HCT116 (cell line): ENCODE data around the gene DDR1. TPM values are rescaled to one million over a fixed set of nuclear protein-coding genes. Genes with fewer than 3 reads are reported as not detected.

Experiments used
- ATAC-seq: fragments of 200-7000 bp; cut with Tn5 transposase; 2 replicates; pipeline ENCODE4 v1.9.1; 2020; ENCODE audit warnings: mild to moderate bottlenecking, moderate library complexity
- BruUV-seq: library from RNA; stranded (reverse); fragments of 400-500 nt; replicated peaks from 2 replicates; lab custom pipeline; 2021; lab: Mats Ljungman, UMichigan
- CTCF ChIA-PET: fragments of 300-600 bp; sonication (Branson Sonifier 250); formaldehyde crosslinking; loops from one replicate; lab custom pipeline; 2021; ENCODE audit warnings: antibody characterized with exemption; lab: Charles Lee
- POLR2A ChIA-PET: fragments of 300-600, 350-600 bp; sonication (Branson Sonifier 250); formaldehyde crosslinking; loops from one replicate; lab custom pipeline; 2021; ENCODE audit warnings: antibody characterized with exemption; lab: Charles Lee
- RAD21 ChIA-PET, 2 experiments: fragments of 300-600 bp; sonication (Branson Sonifier 250); formaldehyde crosslinking; loops; one replicate each; lab custom pipeline; 2023; ENCODE audit warnings: low total read pairs in 2 of 2; ENCODE audit not compliant: uncharacterized antibody in 2 of 2, unreplicated experiment in 2 of 2, low non-redundant PET in 1 of 2; lab: Charles Lee
- DNase-seq: peaks from one replicate; pipeline ENCODE4 v3.0.0-alpha.2; 2010; ENCODE audit warnings: low read depth, low spot score
- H2AFZ ChIP-seq: fragments of 200-600 bp; shearing (Covaris generic), sonication (generic); 2 replicates; pipeline ENCODE4 v1.6.1; 2017; ENCODE audit warnings: low read depth, mixed run types, mixed read lengths, antibody characterized with exemption, low read length; ENCODE audit not compliant: poor library complexity, severe bottlenecking
- H3K27ac ChIP-seq: 2 replicates; pipeline ENCODE4 v1.5.1; 2012; ENCODE audit warnings: low read depth, low read length
- H3K27me3 ChIP-seq: fragments of 200-600 bp; sonication (generic); 2 replicates; pipeline ENCODE4 v1.6.1; 2016; ENCODE audit warnings: mixed run types, low read length, mixed read lengths; ENCODE audit not compliant: insufficient read depth
- H3K36me3 ChIP-seq, 2 experiments: fragments of 200-500 bp in 1 of 2; fragments of 200-600 bp in 1 of 2; sonication (Bioruptor generic) in 1 of 2; sonication (generic) in 1 of 2; 2 replicates each; pipeline versions ENCODE4 v1.5.1 to v1.6.1; 2014 to 2016; ENCODE audit warnings: low read length in 2 of 2, inconsistent platforms in 1 of 2, mixed read lengths in 1 of 2, mixed run types in 1 of 2; ENCODE audit not compliant: insufficient read depth in 2 of 2, control insufficient read depth in 1 of 2
- H3K4me1 ChIP-seq, 2 experiments: fragments of 200-600 bp in 1 of 2; sonication (generic) in 1 of 2; 2 replicates each; pipeline versions ENCODE4 v1.5.1 to v1.6.1; 2012 to 2017; ENCODE audit warnings: low read length in 2 of 2, inconsistent platforms in 1 of 2, mild to moderate bottlenecking in 1 of 2, mixed read lengths in 1 of 2, mixed run types in 1 of 2, moderate library complexity in 1 of 2; ENCODE audit not compliant: insufficient read depth in 2 of 2, control insufficient read depth in 1 of 2
- H3K4me2 ChIP-seq: fragments of 200-600 bp; sonication (generic); 2 replicates; pipeline ENCODE4 v1.6.1; 2017; ENCODE audit warnings: mixed run types, low read length, mixed read lengths
- H3K4me3 ChIP-seq, 2 experiments: fragments of 200-600 bp in 1 of 2; sonication (generic) in 1 of 2; replicated peaks in 1 of 2; 2 replicates each; pipeline ENCODE4 v1.5.1; 2011 to 2016; ENCODE audit warnings: low read length in 2 of 2, control low read depth in 1 of 2, low read depth in 1 of 2, mild to moderate bottlenecking in 1 of 2, mixed read lengths in 1 of 2, mixed run types in 1 of 2
- H3K79me2 ChIP-seq: fragments of 200-600 bp; sonication (generic); 2 replicates; pipeline ENCODE4 v1.6.1; 2017; ENCODE audit warnings: mild to moderate bottlenecking, mixed run types, low read length, moderate library complexity, mixed read lengths; ENCODE audit not compliant: insufficient read depth
- H3K9ac ChIP-seq: fragments of 200-600 bp; sonication (generic); 2 replicates; pipeline ENCODE4 v1.6.1; 2016; ENCODE audit warnings: low read length, mixed read lengths
- H3K9me2 ChIP-seq: fragments of 200-600 bp; sonication (generic), shearing (Covaris generic); 2 replicates; pipeline ENCODE4 v1.6.1; 2017; ENCODE audit warnings: mixed run types, mild to moderate bottlenecking, moderate library complexity; ENCODE audit not compliant: insufficient read depth
- H3K9me3 ChIP-seq, 2 experiments: fragments of 200-500 bp in 1 of 2; fragments of 200-600 bp in 1 of 2; sonication (Bioruptor generic) in 1 of 2; sonication (generic) in 1 of 2; 2 replicates each; pipeline ENCODE4 v1.6.1; 2014 to 2017; ENCODE audit warnings: low read length in 2 of 2, mixed read lengths in 2 of 2, inconsistent platforms in 1 of 2, low read depth in 1 of 2, mild to moderate bottlenecking in 1 of 2, mixed run types in 1 of 2, moderate library complexity in 1 of 2; ENCODE audit not compliant: control insufficient read depth in 1 of 2, insufficient read depth in 1 of 2
- H4K20me1 ChIP-seq: fragments of 200-600 bp; sonication (generic), shearing (Covaris generic); 2 replicates; pipeline ENCODE4 v1.6.1; 2017; ENCODE audit warnings: mixed run types, mild to moderate bottlenecking, moderate library complexity; ENCODE audit not compliant: insufficient read depth
- EGR1 ChIP-seq: IDR thresholded peaks from 2 replicates; pipeline ENCODE4 v1.6.1; 2012; ENCODE audit warnings: low read depth
- MAX ChIP-seq: IDR thresholded peaks from 2 replicates; pipeline ENCODE4 v1.6.1; 2012
- POLR2A ChIP-seq: IDR thresholded peaks from 2 replicates; pipeline ENCODE4 v1.7.0; 2011; ENCODE audit warnings: borderline replicate concordance; ENCODE audit not compliant: insufficient read depth, insufficient read length; ENCODE audit errors: extremely low read depth
- POLR2AphosphoS5 ChIP-seq: IDR thresholded peaks from 2 replicates; pipeline ENCODE4 v1.6.1; 2011; ENCODE audit warnings: mild to moderate bottlenecking, low read depth, low read length, moderate library complexity
- SIN3A ChIP-seq: IDR thresholded peaks from 2 replicates; pipeline ENCODE4 v1.6.1; 2012; ENCODE audit warnings: low read depth
- SRF ChIP-seq: IDR thresholded peaks from 2 replicates; pipeline ENCODE4 v1.6.1; 2012; ENCODE audit warnings: low read depth
- TCF7L2 ChIP-seq: IDR thresholded peaks from 2 replicates; pipeline ENCODE4 v1.7.0; 2011; ENCODE audit warnings: borderline replicate concordance, inconsistent platforms; ENCODE audit not compliant: insufficient read depth, insufficient read length; ENCODE audit errors: extremely low read depth
- YY1 ChIP-seq: IDR thresholded peaks from 2 replicates; pipeline ENCODE4 v1.6.1; 2011; ENCODE audit warnings: low read length, low read depth, moderate library complexity, mild to moderate bottlenecking; ENCODE audit not compliant: insufficient replicate concordance; ENCODE audit errors: extremely low read depth
- ZFX ChIP-seq: fragments of 450-650 bp; IDR thresholded peaks from 2 replicates; pipeline ENCODE4 v1.6.1; 2017
- intact Hi-C: fragments of 100-400 bp; cut with micrococcal nuclease; formaldehyde crosslinking; loops from 2 replicates; pipeline ENCODE4 v1.10.0; 2022
- total RNA-seq: library from RNA; stranded (reverse); gene quantifications from one replicate; pipeline ENCODE4 v1.2.1, GENCODE V29; 2021; ENCODE audit not compliant: unreplicated experiment
- TF ChIP-seq, protein P1 (sequence below): IDR thresholded peaks from 2 replicates; pipeline ENCODE4 v1.6.1; 2012; ENCODE audit warnings: low read depth

DDR1 gene
- total RNA-seq, 1 experiment from 2014 or later, result 211 TPM

GRCh38 chr6:30876039-30876730 is 8.1 kb upstream of the DDR1 start:
- ChIA-PET RAD21 (interaction anchor here in 1 of 2 experiments (0.6 to 1.4 kb wide), 2 partner anchors 9 to 47 kb away, joined by 3 to 4 read pairs; no protein-coding TSS in a partner anchor), POLR2A (interaction anchor here (0.9 to 1.5 kb wide), 8 partner anchors 9 to 133 kb away, joined by 3 to 6 read pairs (median 3); partner anchors contain the start of gene DDR1), CTCF (interaction anchor here (0.8 to 5.3 kb wide), 4 partner anchors 47 to 145 kb away, joined by 3 to 34 read pairs (median 5); no protein-coding TSS in a partner anchor)
- no peaks in the 10 kb centered on the region for H4K20me1 ChIP-seq
- no peak overlapping the region for H2AFZ ChIP-seq
- intact Hi-C loops, result no loop called here
- H3K36me3 ChIP-seq, result no peaks in the 10 kb centered on the region
- peak overlapping the region; percentile 20 for H3K27ac ChIP-seq
- peak overlapping the region; percentile 30 for H3K9ac ChIP-seq
- H3K4me1 ChIP-seq, result peaks cover 25 to 43% of the 10 kb centered on the region in 2 experiments; a peak in 3 of 4 replicates
- no TSS peak for BruUV-seq
- no peaks in the 10 kb centered on the region for H3K27me3 ChIP-seq
- H3K4me3 ChIP-seq, result no peak overlapping the region
- ATAC-seq (no peak), DNase-seq (peak; percentile 56)
- peak overlapping the region; percentile 31 for H3K4me2 ChIP-seq
- H3K79me2 ChIP-seq, result no peaks in the 10 kb centered on the region
- H3K9me2 ChIP-seq, result no peaks in the 10 kb centered on the region
- TF ChIP-seq TCF7L2, result peak; percentile 73
- TF ChIP-seq MAX, result no peak
- TF ChIP-seq POLR2AphosphoS5, result peak; percentile 38; the same call in 1 of the 2 replicates
- H3K9me3 ChIP-seq, result peaks cover 3 to 4% of the 10 kb centered on the region in 2 experiments; a peak in 1 of 4 replicates

- CTCF ChIA-PET, result interaction anchor here (0.7 to 5.3 kb wide), 5 partner anchors 38 to 147 kb away, joined by 3 to 34 read pairs (median 4); no protein-coding TSS in a partner anchor
- RAD21 ChIA-PET, result interaction anchor here in 1 of 2 experiments (1.4 kb wide), 1 partner anchor 48 kb away, joined by 3 read pairs; no protein-coding TSS in a partner anchor
- H3K4me3 ChIP-seq, result peak overlapping the region; percentile 26 to 41
- DNase-seq, result peak; percentile 77
- peak; percentile 82 for ATAC-seq
- peaks cover 39 to 56% of the 10 kb centered on the region in 2 experiments for H3K4me1 ChIP-seq
- H3K27ac ChIP-seq, result peak overlapping the region; percentile 44
- H3K27me3 ChIP-seq, result no peaks in the 10 kb centered on the region
- H2AFZ ChIP-seq, result peak overlapping the region; percentile 70
- no peaks in the 10 kb centered on the region for H4K20me1 ChIP-seq
- H3K9me2 ChIP-seq, result no peaks in the 10 kb centered on the region
- intact Hi-C loops, result loop anchor here (1.0 kb wide), 3 partner anchors 49 to 198 kb away; partner anchors contain the start of gene FLOT1
- peak overlapping the region; percentile 52 for H3K9ac ChIP-seq
- peak overlapping the region; percentile 73 for H3K4me2 ChIP-seq
- POLR2A ChIA-PET, result interaction anchor here (0.9 to 1.7 kb wide), 8 partner anchors 49 to 71 kb away, joined by 3 to 6 read pairs (median 4); no protein-coding TSS in a partner anchor
- H3K36me3 ChIP-seq, result no peaks in the 10 kb centered on the region
- no peaks in the 10 kb centered on the region for H3K79me2 ChIP-seq
- peaks cover 0 to 3% of the 10 kb centered on the region in 2 experiments; a peak in 1 of 4 replicates for H3K9me3 ChIP-seq
- no TSS peak for BruUV-seq
- TF ChIP-seq, protein P1, sequence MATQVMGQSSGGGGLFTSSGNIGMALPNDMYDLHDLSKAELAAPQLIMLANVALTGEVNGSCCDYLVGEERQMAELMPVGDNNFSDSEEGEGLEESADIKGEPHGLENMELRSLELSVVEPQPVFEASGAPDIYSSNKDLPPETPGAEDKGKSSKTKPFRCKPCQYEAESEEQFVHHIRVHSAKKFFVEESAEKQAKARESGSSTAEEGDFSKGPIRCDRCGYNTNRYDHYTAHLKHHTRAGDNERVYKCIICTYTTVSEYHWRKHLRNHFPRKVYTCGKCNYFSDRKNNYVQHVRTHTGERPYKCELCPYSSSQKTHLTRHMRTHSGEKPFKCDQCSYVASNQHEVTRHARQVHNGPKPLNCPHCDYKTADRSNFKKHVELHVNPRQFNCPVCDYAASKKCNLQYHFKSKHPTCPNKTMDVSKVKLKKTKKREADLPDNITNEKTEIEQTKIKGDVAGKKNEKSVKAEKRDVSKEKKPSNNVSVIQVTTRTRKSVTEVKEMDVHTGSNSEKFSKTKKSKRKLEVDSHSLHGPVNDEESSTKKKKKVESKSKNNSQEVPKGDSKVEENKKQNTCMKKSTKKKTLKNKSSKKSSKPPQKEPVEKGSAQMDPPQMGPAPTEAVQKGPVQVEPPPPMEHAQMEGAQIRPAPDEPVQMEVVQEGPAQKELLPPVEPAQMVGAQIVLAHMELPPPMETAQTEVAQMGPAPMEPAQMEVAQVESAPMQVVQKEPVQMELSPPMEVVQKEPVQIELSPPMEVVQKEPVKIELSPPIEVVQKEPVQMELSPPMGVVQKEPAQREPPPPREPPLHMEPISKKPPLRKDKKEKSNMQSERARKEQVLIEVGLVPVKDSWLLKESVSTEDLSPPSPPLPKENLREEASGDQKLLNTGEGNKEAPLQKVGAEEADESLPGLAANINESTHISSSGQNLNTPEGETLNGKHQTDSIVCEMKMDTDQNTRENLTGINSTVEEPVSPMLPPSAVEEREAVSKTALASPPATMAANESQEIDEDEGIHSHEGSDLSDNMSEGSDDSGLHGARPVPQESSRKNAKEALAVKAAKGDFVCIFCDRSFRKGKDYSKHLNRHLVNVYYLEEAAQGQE, result no peak
- TF ChIP-seq SRF (no peak), SIN3A (no peak), EGR1 (no peak), ZFX (peak; percentile 28; the same call in 1 of the 2 replicates), POLR2A (no peak), YY1 (peak; percentile 75)
Measured at GRCh38 chr6:30877419-30878262, 6.7 kb upstream of the DDR1 start.
